Suprapubic skin (tissue), 4 donors: ENCODE results near the gene TFCP2L1. TPM values are rescaled to one million over a fixed set of nuclear protein-coding genes. Genes with fewer than 3 reads are reported as not detected.
A peak's percentile ranks its signal among the peaks of the same experiment; 100 is the strongest.

Experiments
- DNase-seq, 2 donors: peaks; one replicate each; pipeline ENCODE4 v3.0.0-alpha.2; 2019; ENCODE audit warnings: low spot score in 2 of 2
- H3K27ac ChIP-seq: fragments of 200-600 bp; sonication (generic); one replicate; pipeline ENCODE4 v1.5.1; 2019
- H3K27me3 ChIP-seq: fragments of 200-600 bp; sonication (generic); one replicate; pipeline ENCODE4 v1.5.1; 2019
- H3K36me3 ChIP-seq: fragments of 200-600 bp; sonication (generic); one replicate; pipeline ENCODE4 v1.5.1; 2019
- H3K4me1 ChIP-seq: fragments of 200-600 bp; sonication (generic); one replicate; pipeline ENCODE4 v1.5.1; 2019
- H3K4me3 ChIP-seq: fragments of 200-600 bp; sonication (generic); one replicate; pipeline ENCODE4 v1.5.1; 2019; ENCODE audit warnings: mild to moderate bottlenecking
- H3K9me3 ChIP-seq: fragments of 200-600 bp; sonication (generic); one replicate; pipeline ENCODE4 v1.5.1; 2019
- EP300 ChIP-seq: sonication (generic); formaldehyde crosslinking; IDR thresholded peaks from one replicate; pipeline ENCODE4 v1.6.1; 2017; ENCODE audit warnings: antibody characterized with exemption
- POLR2AphosphoS5 ChIP-seq, 3 donors: sonication (generic); formaldehyde crosslinking; IDR thresholded peaks; one replicate each; pipeline ENCODE4 v1.6.1; 2017; ENCODE audit warnings: antibody characterized with exemption in 3 of 3
- WGBS: methylation state at CpG from one replicate; pipeline ENCODE4 v1.1.5; 2018; 5-methylcytosine and 5-hydroxymethylcytosine counted together
- total RNA-seq, 4 donors: library from RNA; depleted of rRNA; stranded (reverse); fragments of >200 nt; gene quantifications; one replicate each; pipeline ENCODE4 v1.1.0, GENCODE V29; 2016
- TF ChIP-seq, protein P1 (sequence below), 2 donors: fragments of 200-600 bp in 1 of 2; fragments of 450-650 bp in 1 of 2; sonication (generic) in 1 of 2; IDR thresholded peaks; one replicate each; pipeline ENCODE4 v1.5.1; 2016 to 2019; ENCODE audit warnings: antibody characterized with exemption in 2 of 2, mild to moderate bottlenecking in 1 of 2, moderate library complexity in 1 of 2

The TFCP2L1 gene
- total RNA-seq, 4 donors from 2014 or later = 33.5 to 64.1 (median 52.7) TPM

DNA sequence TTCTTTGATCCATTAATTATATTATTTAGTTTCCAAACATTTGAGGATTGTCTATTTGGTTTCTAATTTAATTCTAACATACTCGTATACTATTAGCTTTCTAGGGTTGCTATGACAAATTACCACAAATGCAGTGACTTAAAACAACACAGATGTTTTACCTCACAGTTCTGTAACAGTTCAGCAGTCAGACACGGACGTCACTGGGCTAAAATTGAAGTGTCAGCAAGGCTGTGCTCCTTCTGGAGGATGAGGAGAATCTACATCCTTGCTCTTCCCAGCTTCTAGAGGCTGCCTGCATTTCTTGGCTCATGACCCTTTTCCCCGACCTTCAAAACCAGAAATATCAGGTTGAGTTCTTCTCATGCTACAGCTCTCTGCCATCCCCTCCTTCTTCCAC is 117.6 kb downstream of the TFCP2L1 start:
- 53% methylated on average over 4 of the region's 4 CpGs for WGBS
- Histone ChIP-seq H3K4me1 (peaks cover 7% of the 10 kb centered on the region), H3K27ac (no peak overlapping the region), H3K36me3 (no peaks in the 10 kb centered on the region), H3K27me3 (no peaks in the 10 kb centered on the region), H3K9me3 (peaks cover 7% of the 10 kb centered on the region), H3K4me3 (no peak overlapping the region)
- DNase-seq = peak in 1 of 2 donors; percentile 16
- TF ChIP-seq, protein P1, sequence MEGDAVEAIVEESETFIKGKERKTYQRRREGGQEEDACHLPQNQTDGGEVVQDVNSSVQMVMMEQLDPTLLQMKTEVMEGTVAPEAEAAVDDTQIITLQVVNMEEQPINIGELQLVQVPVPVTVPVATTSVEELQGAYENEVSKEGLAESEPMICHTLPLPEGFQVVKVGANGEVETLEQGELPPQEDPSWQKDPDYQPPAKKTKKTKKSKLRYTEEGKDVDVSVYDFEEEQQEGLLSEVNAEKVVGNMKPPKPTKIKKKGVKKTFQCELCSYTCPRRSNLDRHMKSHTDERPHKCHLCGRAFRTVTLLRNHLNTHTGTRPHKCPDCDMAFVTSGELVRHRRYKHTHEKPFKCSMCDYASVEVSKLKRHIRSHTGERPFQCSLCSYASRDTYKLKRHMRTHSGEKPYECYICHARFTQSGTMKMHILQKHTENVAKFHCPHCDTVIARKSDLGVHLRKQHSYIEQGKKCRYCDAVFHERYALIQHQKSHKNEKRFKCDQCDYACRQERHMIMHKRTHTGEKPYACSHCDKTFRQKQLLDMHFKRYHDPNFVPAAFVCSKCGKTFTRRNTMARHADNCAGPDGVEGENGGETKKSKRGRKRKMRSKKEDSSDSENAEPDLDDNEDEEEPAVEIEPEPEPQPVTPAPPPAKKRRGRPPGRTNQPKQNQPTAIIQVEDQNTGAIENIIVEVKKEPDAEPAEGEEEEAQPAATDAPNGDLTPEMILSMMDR (IDR thresholded peaks at IDR 0.05) = no peak
- TF ChIP-seq POLR2AphosphoS5 (IDR thresholded peaks at IDR 0.05) (no peak), EP300 (no peak)

Other genes starting within 250 kb of the TFCP2L1 start
- gene RNU4ATAC, start 245.7 kb upstream of the TFCP2L1 start, total RNA-seq = not detected